GM12872 (cell line): ENCODE data around the gene NT5DC4.

Source experiments
- TF ChIP-seq, protein P1 (sequence below): IDR thresholded peaks from 3 replicates; pipeline ENCODE4 v1.5.1; 2011; ENCODE audit warnings: low read depth, mild to moderate bottlenecking, low read length, moderate library complexity; ENCODE audit not compliant: insufficient read depth

NT5DC4 gene

DNA sequence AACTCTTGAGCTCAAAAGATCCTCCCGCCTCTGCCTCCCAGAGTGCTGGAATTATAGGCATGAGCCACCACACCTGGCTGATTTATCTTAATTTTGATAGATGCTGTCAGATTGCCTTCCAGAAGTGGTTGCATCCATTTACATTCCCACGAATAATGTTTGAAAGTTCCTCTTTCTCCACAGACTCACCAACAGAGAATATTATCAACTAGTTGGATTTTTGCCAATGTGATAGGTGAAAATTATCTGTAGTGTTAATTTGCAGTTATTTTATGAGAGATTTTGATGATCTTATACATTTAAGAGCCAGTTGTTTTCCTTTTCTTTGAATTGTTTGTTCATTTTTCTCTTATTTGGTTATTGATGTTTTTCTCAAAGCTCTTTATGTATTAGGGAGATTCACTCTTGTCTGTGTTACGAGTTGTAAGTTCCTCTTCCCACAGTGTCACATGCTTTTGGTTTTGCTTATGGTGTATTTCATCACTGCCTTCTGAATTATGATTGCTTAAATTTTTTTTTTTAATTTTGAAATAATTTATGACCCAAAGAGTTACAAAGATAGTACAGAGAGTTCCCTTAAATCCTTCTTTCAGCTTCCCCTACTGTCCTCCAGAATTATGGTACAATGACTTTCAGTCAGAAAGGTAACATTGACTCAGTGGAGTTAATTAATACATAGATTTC lies 20.7 kb upstream of the NT5DC4 start:
- TF ChIP-seq, protein P1, sequence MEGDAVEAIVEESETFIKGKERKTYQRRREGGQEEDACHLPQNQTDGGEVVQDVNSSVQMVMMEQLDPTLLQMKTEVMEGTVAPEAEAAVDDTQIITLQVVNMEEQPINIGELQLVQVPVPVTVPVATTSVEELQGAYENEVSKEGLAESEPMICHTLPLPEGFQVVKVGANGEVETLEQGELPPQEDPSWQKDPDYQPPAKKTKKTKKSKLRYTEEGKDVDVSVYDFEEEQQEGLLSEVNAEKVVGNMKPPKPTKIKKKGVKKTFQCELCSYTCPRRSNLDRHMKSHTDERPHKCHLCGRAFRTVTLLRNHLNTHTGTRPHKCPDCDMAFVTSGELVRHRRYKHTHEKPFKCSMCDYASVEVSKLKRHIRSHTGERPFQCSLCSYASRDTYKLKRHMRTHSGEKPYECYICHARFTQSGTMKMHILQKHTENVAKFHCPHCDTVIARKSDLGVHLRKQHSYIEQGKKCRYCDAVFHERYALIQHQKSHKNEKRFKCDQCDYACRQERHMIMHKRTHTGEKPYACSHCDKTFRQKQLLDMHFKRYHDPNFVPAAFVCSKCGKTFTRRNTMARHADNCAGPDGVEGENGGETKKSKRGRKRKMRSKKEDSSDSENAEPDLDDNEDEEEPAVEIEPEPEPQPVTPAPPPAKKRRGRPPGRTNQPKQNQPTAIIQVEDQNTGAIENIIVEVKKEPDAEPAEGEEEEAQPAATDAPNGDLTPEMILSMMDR: no peak

DNA sequence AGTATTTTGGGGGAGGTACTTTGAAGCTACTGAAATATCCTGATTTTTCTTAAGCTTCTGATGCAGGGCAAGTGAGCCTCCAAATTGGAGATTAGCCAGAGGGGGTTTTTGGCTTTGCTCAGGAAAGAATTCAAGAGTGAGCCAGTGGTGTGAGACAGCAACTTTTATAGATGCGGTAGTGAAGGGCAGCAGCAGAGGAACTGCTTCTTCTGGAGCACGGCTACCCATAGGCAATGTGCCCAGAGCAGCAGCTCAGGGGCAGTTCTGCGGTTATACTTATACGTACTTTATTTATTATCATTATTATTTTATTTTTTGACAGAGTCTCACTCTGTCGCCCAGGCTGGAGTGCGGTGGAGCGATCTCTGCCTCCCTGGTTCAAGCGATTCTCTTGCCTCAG lies 19.8 kb upstream of the NT5DC4 start:
- TF ChIP-seq, protein P1: no peak

DNA sequence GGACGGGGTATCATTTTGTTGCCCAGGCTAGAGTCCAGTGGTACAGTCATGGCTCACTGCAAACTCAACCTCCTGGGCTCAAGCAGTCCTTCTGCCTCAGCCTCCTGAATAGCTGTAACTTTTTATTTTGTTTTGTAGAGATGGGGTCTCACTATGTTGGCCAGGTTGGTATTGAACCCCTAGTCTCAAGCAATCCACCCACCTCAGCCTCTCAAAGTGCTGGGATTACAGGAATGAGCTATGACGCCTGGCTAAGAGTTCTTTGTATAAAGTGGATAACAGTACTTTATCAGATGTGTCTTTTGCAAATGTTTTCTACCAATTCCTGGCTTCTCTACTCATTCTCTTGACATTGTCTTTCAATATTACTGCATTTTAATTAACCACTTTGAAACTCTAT lies 17.1 kb upstream of the NT5DC4 start:
- TF ChIP-seq, protein P1: no peak

DNA sequence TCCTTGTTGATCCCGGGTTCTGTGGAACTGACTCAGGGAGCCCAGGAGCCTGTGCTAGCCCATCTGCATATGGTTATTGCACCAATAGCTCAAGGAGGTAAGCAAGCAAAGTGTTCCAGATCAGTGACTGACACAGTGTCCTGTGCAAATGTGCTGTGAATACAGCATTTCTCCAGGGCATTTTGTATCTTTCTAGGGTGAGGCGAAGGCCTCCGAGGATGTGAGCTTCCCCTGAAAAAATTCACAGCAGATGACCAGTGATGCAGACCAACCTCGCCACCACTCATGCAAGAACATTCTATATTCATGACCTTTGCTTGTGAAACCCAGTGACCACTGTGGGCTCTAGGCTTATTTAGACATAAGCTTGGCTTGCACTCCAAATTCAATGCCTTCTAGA lies 15.2 kb upstream of the NT5DC4 start:
- TF ChIP-seq, protein P1: no peak

DNA sequence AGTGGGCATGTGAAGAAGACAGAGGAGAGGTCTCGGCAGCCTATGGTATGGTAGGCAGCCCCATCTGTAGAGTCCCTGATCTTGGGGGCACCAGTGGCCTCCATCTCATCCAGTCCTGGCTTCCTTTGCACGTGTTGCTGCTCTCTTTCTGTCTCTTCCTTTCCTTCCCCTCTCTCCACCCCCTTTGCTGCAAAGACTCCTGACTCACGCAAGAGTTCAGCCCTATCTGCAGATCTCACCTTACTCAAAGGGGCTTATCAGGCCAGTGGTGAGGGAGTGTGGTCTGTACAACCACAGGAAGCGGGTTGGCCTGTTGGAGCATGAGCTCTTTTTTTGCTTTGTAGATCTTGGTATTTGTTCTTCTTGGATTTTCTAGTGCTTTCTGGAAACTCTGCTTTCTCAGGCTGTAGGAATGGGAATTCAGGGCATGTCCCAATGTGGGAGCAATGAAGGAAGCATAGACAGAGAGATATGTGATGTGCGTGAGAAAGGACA lies 14.6 kb upstream of the NT5DC4 start:
- TF ChIP-seq, protein P1: no peak

DNA sequence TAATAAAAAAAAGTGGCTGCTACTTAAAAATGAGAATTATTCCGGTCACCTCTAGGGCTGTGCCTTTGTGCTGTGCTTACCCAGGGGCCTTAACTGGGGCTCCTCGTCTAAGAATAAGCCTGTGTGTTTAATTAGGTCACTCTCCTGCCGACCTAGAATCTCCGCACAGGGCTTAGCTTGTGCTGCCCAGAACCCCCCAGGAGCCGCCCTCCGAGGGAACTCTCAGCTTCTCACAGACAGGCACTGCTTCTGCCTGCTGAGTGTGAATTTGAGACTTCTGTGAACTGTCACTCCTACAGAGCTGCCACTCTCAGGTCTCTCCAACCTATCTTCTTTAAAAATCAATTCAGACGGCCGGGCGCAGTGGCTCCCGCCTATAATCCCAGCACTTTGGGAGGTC lies 11.9 kb upstream of the NT5DC4 start:
- TF ChIP-seq, protein P1: no peak

DNA sequence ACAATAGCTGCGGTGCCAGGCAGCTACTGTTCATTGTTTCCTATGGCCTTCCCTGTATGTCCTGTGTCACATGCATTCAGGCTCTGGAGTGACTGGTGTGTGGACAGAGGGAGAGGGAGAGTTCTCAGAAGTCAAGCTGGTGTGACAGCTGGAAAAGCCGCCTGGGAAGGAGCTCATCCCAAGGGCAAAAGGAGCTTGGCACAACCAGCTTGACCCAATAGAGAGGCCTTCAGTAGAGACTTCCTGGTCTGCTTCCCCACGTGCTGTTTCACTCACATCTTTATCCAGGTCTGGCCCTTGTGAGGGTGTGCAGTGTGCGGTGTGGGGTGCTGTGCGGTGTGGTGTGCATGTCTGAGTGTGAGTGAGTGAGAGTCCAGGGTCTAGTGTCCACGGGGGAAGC lies 11.1 kb upstream of the NT5DC4 start:
- TF ChIP-seq, protein P1: no peak
